ENCODE measurements around the gene GREB1L.

GREB1L gene

GRCh38 chr18:21383031-21383430 lies 141.0 kb downstream of the GREB1L start:
- DNase-seq = no peak

DNA sequence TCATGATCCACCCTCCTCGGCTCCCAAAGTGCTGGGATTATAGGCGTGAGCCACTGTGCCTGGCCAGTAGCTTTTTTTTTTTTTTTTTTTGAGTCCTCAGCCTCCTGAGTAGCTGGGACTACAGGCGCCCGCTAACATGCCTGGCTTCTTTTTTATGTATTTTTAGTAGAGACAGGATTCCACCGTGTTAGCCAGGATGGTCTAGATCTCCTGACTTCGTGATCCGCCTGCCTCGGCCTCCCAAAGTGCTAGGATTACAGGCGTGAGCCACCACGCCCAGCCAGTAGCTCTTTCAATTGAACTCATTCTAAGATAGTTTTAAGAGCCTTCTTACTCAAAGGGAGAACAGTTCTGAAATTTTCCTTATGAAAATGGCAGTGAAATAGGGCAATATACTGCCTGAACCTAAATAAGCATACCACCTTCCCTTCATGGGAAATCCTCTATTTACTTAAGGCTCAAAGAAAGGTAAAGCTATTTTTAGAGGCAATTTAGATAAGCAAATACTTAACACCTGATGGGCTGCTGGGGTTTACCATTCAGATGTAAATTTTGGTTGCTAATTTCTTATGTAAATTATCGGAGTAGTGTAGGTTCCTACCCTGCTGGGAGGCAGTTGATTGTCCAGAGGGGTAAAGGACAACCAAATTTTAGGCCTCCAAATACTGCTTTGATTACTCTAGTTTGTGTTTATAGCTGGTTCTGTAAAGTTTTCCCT lies 144.7 kb downstream of the GREB1L start:
- DNase-seq = no peak

- no peak for DNase-seq
Measured at GRCh38 chr18:21387886-21388285, 145.9 kb downstream of the GREB1L start.

- no peak for DNase-seq
Measured at GRCh38 chr18:21389283-21389682, 147.3 kb downstream of the GREB1L start.

GRCh38 chr18:21389903-21390302 lies 147.9 kb downstream of the GREB1L start:
- no peak for DNase-seq

- DNase-seq = no peak
Measured at GRCh38 chr18:21391074-21391673, 149.1 kb downstream of the GREB1L start.

DNA sequence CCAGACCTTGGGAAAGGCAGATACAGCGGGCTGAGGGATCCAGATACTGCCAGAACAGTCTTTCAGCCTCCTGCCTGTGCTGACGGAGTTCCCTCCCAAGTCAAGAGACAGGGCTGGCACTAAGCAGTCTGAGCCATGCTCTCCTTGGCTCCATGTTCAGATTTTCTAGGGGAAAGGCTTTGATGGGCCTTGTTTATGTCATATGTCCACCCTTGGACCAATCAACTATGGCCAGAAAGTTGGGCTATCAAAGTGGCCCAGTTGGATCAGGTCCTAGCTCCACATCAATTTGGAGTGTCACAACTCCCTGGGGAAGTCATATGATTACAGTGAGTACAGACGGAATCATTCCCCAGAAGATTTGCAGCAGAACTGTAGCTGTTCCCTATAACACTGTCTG lies 152.0 kb downstream of the GREB1L start:
- DNase-seq = no peak

GRCh38 chr18:21398121-21398520 lies 156.1 kb downstream of the GREB1L start:
- DNase-seq = no peak

DNA sequence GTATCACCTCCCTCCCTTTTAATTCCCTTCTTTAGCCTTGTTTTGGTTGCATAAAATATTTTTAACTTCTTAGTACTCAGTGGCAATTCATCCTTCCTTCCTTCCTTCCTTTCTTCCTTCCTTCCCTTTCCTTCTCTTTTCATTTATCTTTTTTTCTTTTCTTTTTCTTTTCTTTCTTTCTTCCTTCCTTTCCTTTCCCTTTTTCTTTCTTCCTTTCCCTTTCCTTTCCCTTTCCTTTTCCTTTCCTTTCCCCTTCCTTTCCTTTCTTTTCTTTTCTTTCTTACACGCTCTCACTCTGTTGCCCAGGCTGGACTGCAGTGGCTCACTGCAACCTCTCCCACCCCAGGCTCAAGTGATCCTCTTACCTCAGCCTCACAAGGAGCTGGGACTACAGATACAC lies 160.2 kb downstream of the GREB1L start:
- DNase-seq = no peak

GRCh38 chr18:21404426-21404825 lies 162.4 kb downstream of the GREB1L start:
- DNase-seq = no peak

DNA sequence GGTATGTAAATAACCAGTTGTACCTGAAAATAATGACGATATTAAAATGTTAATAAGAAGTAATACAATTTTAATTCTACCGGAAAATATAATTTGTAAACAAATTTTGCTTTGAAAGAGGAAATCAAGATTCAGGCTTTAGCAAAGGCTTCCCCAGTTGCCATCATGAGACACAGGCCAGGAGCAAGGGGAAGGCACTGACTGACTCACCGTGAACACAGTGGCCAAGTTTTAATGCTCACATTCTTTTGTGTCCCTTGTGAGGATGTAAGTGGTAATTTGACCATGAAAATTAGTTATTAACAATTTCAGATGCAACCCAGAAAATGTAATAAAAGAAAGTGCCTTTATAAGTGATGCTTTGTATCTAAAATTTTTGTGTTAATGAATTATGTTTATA lies 164.1 kb downstream of the GREB1L start:
- DNase-seq = no peak

DNA sequence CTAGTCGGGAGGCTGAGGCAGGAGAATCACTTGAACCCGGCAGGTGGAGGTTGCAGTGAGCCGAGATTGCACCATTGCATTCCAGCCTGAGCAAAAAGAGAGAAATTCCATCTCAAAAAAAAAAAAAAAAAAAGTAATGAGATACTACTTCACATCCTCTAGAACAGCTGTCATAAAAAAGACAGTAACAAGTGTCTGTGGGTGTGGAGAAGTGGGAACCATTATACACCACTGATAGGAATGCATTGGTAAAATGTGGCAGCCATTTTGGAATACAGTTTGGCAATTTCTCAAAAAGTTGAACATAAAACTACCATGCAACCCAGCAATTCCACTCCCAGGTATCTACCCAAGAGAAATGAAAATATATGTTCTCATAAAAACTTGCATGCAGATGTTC lies 166.6 kb downstream of the GREB1L start:
- DNase-seq = no peak

DNA sequence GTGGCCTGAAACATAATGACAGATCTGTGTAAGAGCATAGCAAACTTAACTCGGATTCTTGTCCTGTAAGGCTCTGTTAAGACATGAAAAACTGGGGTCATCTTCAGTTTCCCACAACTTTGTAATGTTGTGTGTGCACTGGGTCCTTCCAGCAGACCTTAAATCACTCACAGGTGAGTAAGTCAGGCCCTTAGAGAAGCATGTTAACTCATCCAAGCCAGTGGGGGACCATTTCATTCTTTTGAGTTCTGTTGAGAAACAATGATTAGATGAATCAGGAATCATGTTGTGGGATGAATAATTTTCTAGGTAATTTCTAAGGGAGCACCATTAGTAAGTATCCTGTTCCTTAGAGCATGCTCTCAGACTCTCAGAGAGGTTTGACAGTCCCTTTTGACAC lies 191.4 kb downstream of the GREB1L start:
- no peak for DNase-seq

GRCh38 chr18:21439431-21439846 lies 197.4 kb downstream of the GREB1L start:
- no peak for DNase-seq

- no peak for DNase-seq
Measured at GRCh38 chr18:21441670-21442069, 199.6 kb downstream of the GREB1L start.

DNA sequence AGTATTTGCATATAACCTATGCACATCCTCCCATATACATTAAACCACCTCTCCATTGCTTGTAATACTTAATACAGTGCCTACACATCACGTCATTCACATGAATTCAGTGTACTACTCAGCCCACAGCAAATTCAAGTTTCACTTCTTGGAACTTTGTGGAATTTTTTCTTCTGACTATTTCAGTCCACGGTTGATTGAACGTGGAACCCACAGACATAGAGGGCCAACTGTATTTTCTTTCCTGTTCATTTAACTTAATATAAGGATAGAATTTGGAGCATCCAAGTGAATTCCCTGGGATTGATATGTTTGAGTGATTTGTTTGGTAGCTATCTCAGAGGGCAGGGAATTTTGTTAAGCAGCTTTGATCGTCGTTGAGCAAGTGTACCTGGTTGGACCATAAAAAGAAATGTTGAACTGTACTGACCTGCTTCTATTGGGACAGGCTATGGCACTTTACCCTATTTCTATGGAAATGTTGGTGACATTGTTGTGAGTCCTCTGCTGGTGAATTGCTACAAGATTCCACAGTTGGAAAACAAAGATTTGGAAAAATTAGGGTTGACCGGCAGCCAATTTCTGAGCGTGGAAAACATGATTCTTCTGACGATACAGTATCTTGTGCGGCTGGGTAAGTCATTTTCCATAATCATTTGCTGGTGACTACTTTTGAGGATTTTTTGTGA lies 201.9 kb downstream of the GREB1L start:
- DNase-seq = no peak

- no peak for DNase-seq
Measured at GRCh38 chr18:21444465-21445212, 202.6 kb downstream of the GREB1L start.

- DNase-seq = no peak
Measured at GRCh38 chr18:21448299-21448698, 206.3 kb downstream of the GREB1L start.

DNA sequence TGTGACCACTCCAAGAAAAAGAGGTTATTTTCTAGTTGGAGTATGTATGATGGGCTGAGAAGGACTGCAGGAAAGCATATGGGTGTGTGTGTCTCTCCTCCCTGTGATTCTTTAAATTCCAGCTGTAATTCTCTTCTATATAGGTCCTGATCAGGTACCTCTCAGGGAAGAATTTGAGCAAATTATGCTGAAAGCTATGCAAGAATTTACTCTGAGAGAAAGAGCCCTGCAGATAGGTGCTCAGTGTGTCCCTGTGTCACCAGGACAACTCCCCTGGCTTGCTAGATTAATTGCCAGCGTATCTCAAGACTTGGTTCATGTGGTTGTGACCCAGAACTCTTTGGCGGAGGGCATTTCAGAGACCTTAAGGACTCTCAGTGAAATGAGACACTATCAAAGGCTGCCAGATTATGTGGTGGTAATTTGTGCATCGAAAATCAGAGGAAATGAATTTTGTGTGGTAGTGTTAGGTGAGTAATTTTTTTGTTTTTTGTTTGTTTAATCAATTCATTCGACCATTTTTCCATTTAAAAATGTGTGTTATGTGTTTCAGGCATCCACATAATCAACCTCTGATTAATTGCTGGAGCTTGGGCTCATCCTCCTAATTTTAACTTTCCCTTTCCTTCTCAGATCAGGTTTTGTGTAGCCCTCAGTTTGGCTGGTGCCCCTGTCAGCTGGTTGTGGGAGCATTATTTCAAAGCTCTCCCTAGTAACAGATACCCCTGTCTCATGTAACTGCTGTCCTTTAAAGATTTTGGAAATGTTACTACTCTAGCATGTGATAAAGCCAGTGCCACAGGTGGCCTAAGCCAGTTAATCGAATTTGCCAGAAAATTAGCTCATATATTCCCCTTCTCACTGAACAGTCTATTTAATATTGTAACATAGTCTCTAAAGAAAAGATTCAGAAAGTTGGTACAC lies 207.6 kb downstream of the GREB1L start:
- no peak for DNase-seq

GRCh38 chr18:21450503-21450902 lies 208.5 kb downstream of the GREB1L start:
- DNase-seq = no peak

DNA sequence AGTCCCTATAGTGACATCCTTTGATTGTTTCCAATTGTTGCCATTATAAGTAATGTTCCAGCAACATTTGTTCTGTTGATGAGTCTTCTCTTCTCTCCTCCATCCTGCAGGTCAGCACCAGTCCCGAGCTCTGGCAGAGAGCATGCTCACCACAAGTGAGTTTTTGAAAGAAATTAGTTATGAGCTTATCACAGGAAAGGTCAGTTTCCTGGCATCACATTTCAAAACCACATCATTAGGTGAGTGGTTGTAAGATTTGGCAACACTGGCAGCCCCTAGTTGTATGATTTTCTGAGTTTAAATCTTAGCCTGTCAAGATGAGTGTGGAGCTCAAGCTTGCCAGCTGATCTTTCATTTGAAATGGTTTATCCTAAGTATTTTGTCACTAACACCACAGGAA lies 208.9 kb downstream of the GREB1L start:
- DNase-seq = no peak

- DNase-seq = no peak
Measured at GRCh38 chr18:21451851-21452250, 209.8 kb downstream of the GREB1L start.
